ENCODE measurements around the gene TIFAB.

DNA sequence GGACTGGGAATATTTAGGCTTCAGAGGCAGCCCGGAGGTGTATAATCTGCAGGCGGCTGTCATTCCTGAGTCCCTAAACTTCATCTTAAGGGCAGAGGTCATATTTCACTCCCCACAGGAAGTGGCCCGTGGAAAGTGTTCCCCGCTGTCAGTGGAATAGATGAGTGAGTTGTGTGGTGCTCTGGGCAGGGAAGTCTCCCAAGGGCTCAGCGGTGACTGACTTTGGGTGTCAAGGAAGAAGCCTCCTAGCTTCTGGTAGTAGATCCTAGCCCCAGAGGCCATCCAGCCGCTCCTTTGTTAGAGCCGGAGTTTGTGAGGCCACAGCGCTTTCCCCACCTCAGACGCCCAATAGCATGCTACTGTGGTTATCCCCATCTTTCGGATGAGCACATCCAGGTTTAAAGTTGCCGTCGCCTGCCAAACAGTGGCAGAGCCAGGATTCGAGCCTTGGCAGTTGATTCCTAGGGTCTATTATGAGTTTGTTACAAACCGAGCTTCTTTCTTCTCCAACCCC lies 38.9 kb upstream of the TIFAB start:
- TF ChIP-seq, protein P1, sequence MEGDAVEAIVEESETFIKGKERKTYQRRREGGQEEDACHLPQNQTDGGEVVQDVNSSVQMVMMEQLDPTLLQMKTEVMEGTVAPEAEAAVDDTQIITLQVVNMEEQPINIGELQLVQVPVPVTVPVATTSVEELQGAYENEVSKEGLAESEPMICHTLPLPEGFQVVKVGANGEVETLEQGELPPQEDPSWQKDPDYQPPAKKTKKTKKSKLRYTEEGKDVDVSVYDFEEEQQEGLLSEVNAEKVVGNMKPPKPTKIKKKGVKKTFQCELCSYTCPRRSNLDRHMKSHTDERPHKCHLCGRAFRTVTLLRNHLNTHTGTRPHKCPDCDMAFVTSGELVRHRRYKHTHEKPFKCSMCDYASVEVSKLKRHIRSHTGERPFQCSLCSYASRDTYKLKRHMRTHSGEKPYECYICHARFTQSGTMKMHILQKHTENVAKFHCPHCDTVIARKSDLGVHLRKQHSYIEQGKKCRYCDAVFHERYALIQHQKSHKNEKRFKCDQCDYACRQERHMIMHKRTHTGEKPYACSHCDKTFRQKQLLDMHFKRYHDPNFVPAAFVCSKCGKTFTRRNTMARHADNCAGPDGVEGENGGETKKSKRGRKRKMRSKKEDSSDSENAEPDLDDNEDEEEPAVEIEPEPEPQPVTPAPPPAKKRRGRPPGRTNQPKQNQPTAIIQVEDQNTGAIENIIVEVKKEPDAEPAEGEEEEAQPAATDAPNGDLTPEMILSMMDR (IDR thresholded peaks at IDR 0.05; ENCODE audit: poor library complexity, severe bottlenecking) = no peak
- TF ChIP-seq EZH2 (IDR thresholded peaks at IDR 0.05; ENCODE audit: borderline replicate concordance, insufficient read depth, low read length, poor library complexity, severe bottlenecking) (no peak), MXI1 (conservative IDR thresholded peaks at IDR 0.05; ENCODE audit: poor library complexity, severe bottlenecking) (no peak)

All from neural cell (in vitro differentiated cells).